HepG2 (cell line): ENCODE measurements around the gene RABIF. TPM values are rescaled to one million over a fixed set of nuclear protein-coding genes. Genes with fewer than 3 reads are reported as not detected.

Experiments
- ATAC-seq: fragments of 200-7000 bp; cut with Tn5 transposase; 3 replicates; pipeline ENCODE4 v1.9.1; 2020; ENCODE audit warnings: mild to moderate bottlenecking, moderate library complexity
- BruUV-seq: library from RNA; stranded (reverse); fragments of 400-500 nt; replicated peaks from 2 replicates; lab custom pipeline; 2021; lab: Mats Ljungman, UMichigan
- CTCF ChIA-PET: fragments of 300-600 bp; formaldehyde crosslinking; extraction: SDS; loops from one replicate; lab custom pipeline; 2021; ENCODE audit warnings: low total read pairs, inconsistent platforms, low intra/inter-chr PET ratio; lab: Yijun Ruan, JAX
- POLR2A ChIA-PET: fragments of 350-600 bp; sonication (Branson Sonifier 250); formaldehyde crosslinking; loops from one replicate; lab custom pipeline; 2020; ENCODE audit warnings: antibody characterized with exemption, inconsistent platforms; lab: Yijun Ruan, JAX
- DNase-seq: peaks from one replicate; pipeline ENCODE4 v3.0.0-alpha.2; 2015; ENCODE audit warnings: low spot score
- FAIRE-seq: peaks from 3 replicates; lab custom pipeline; 2011; peaks lifted over from hg19 to GRCh38; lab: Jason Lieb, UNC
- H2AFZ ChIP-seq: one replicate; pipeline ENCODE4 v1.6.1; 2011; ENCODE audit warnings: low read length, inconsistent platforms
- H3K27ac ChIP-seq: fragments of 300-600 bp; 3 replicates; pipeline ENCODE4 v1.8.0; 2011; ENCODE audit warnings: mixed run types, mild to moderate bottlenecking, mixed read lengths, low read length, inconsistent platforms; ENCODE audit not compliant: insufficient read depth; ENCODE audit errors: extremely low read length
- H3K27me3 ChIP-seq, 2 experiments: fragments of 200-600 bp in 1 of 2; 2 replicates in 1 of 2; 3 replicates in 1 of 2; pipeline versions ENCODE4 v1.6.0 to v1.8.0; 2011; ENCODE audit warnings: low read length in 2 of 2, mild to moderate bottlenecking in 2 of 2, moderate library complexity in 2 of 2, inconsistent platforms in 1 of 2; ENCODE audit not compliant: insufficient read depth in 2 of 2, control insufficient read depth in 1 of 2
- H3K36me3 ChIP-seq, 2 experiments: fragments of 200-600 bp in 1 of 2; replicated peaks in 1 of 2; 2 replicates in 1 of 2; 3 replicates in 1 of 2; pipeline versions ENCODE4 v1.5.1 to v1.8.0; 2011; ENCODE audit warnings: low read length in 2 of 2, inconsistent platforms in 1 of 2; ENCODE audit not compliant: insufficient read depth in 2 of 2, control insufficient read depth in 1 of 2
- H3K4me1 ChIP-seq: 2 replicates; pipeline ENCODE4 v1.5.1; 2012; ENCODE audit warnings: low read length, inconsistent platforms; ENCODE audit not compliant: insufficient read depth
- H3K4me2 ChIP-seq: 2 replicates; pipeline ENCODE4 v1.6.0; 2011; ENCODE audit warnings: low read depth, low read length, inconsistent platforms
- H3K4me3 ChIP-seq, 3 experiments: fragments of 200-600 bp in 1 of 3; sonication (generic), shearing (Covaris generic) in 1 of 3; replicated peaks in 1 of 3; 2 replicates each; pipeline ENCODE4 v1.5.1; 2011 to 2016; ENCODE audit warnings: low read length in 3 of 3, inconsistent platforms in 2 of 3, low read depth in 2 of 3, mild to moderate bottlenecking in 2 of 3, control low read depth in 1 of 3, mixed read lengths in 1 of 3; ENCODE audit not compliant: insufficient read depth in 1 of 3
- H3K79me2 ChIP-seq: one replicate; pipeline ENCODE4 v1.6.1; 2011; ENCODE audit warnings: low read length, inconsistent platforms; ENCODE audit not compliant: insufficient read depth
- H3K9ac ChIP-seq: 2 replicates; pipeline ENCODE4 v1.6.0; 2011; ENCODE audit warnings: mild to moderate bottlenecking, low read depth, low read length, inconsistent platforms; ENCODE audit not compliant: insufficient read depth
- H3K9me3 ChIP-seq: 2 replicates; pipeline ENCODE4 v1.5.1; 2012; ENCODE audit warnings: mild to moderate bottlenecking, low read length
- H4K20me1 ChIP-seq: 2 replicates; pipeline ENCODE4 v1.6.0; 2011; ENCODE audit warnings: inconsistent platforms, mild to moderate bottlenecking, low read length, moderate library complexity; ENCODE audit not compliant: insufficient read depth
- KDM3A ChIP-seq: IDR thresholded peaks from 2 replicates; pipeline ENCODE4 v1.6.1; 2018; ENCODE audit warnings: low read depth, missing compliant biosample characterization
- NAIF1 ChIP-seq: sonication (generic); formaldehyde crosslinking; IDR thresholded peaks from 2 replicates; pipeline ENCODE4 v1.5.0; 2020; ENCODE audit warnings: mild to moderate bottlenecking, missing genetic modification reagents, borderline replicate concordance
- NRL ChIP-seq: sonication (generic); formaldehyde crosslinking; IDR thresholded peaks from 2 replicates; pipeline ENCODE4 v1.5.0; 2020; ENCODE audit warnings: missing genetic modification reagents, mild to moderate bottlenecking, moderate library complexity, borderline replicate concordance
- PTBP1 ChIP-seq: fragments of 200-400 bp; formaldehyde crosslinking; IDR thresholded peaks from 2 replicates; pipeline ENCODE4 v1.6.1; 2018; ENCODE audit warnings: low read length, low read depth; ENCODE audit not compliant: poor library complexity, severe bottlenecking
- U2AF1 ChIP-seq: fragments of 200-400 bp; formaldehyde crosslinking; optimal IDR thresholded peaks from 2 replicates; pipeline ENCODE3; 2017; ENCODE audit warnings: mild to moderate bottlenecking, low read depth, low read length
- ZBTB42 ChIP-seq: sonication (generic); formaldehyde crosslinking; IDR thresholded peaks from 2 replicates; pipeline ENCODE4 v1.5.0; 2020; ENCODE audit warnings: mild to moderate bottlenecking, missing genetic modification reagents
- ZFP36 ChIP-seq: fragments of 150-350 bp; IDR thresholded peaks from 2 replicates; pipeline ENCODE4 v1.6.1; 2018; ENCODE audit warnings: borderline replicate concordance, low read length, low read depth; ENCODE audit not compliant: partially characterized antibody
- ZNF317 ChIP-seq: sonication (generic); formaldehyde crosslinking; IDR thresholded peaks from 2 replicates; pipeline ENCODE4 v1.5.0; 2020; ENCODE audit warnings: mild to moderate bottlenecking, missing genetic modification reagents
- ZNF333 ChIP-seq: sonication (generic); formaldehyde crosslinking; IDR thresholded peaks from 2 replicates; pipeline ENCODE4 v1.4.0; 2020; ENCODE audit warnings: mild to moderate bottlenecking, missing genetic modification reagents, borderline replicate concordance
- ZNF430 ChIP-seq: sonication (generic); formaldehyde crosslinking; IDR thresholded peaks from 2 replicates; pipeline ENCODE4 v1.9.0; 2021; ENCODE audit warnings: mild to moderate bottlenecking, missing genetic modification reagents
- ZNF563 ChIP-seq: sonication (generic); formaldehyde crosslinking; IDR thresholded peaks from 2 replicates; pipeline ENCODE4 v1.8.0; 2022; ENCODE audit warnings: mild to moderate bottlenecking, moderate library complexity, missing genetic modification reagents
- ZNF570 ChIP-seq: sonication (generic); formaldehyde crosslinking; IDR thresholded peaks from 2 replicates; pipeline ENCODE4 v1.4.0; 2020; ENCODE audit warnings: mild to moderate bottlenecking, missing genetic modification reagents, borderline replicate concordance
- ZNF879 ChIP-seq: sonication (generic); formaldehyde crosslinking; IDR thresholded peaks from 2 replicates; pipeline ENCODE4 v1.8.1; 2023; ENCODE audit warnings: missing genetic modification reagents
- WGBS: methylation state at CpG from one replicate; pipeline ENCODE4 v1.1.6; 2017; ENCODE audit warnings: low lambda C conversion rate; 5-methylcytosine and 5-hydroxymethylcytosine counted together
- in situ Hi-C: cut with HindIII; loops from 2 replicates; pipeline ENCODE4 v1.10.0; 2017; ENCODE audit warnings: low pct_unique_long_range_greater_than_20kb; ENCODE audit not compliant: extremely low pct_ligation_motif_present
- intact Hi-C: fragments of 100-400 bp; cut with micrococcal nuclease; formaldehyde crosslinking; loops from one replicate; pipeline ENCODE4 v1.10.0; 2022; ENCODE audit not compliant: unreplicated experiment
- polyA plus RNA-seq, 8 experiments: library from polyadenylated mRNA; depleted of rRNA in 3 of 8; stranded (reverse) in 7 of 8; unstranded in 1 of 8; fragments of >200 nt; fragmentation: Illumina TruSeq in 4 of 8; extraction: Trizol in 4 of 8; gene quantifications; 2 replicates each; pipeline versions ENCODE4 v1.2.1 to v1.2.3, GENCODE V29; 2011 to 2016; ENCODE audit warnings: low read depth in 4 of 8, missing spikeins in 1 of 8, mixed read lengths in 1 of 8; ENCODE audit not compliant: insufficient read depth in 1 of 8
- total RNA-seq, 5 experiments: library from RNA; depleted of rRNA; stranded (reverse); fragments of >200 nt; fragmentation: Illumina TruSeq; extraction: Trizol; gene quantifications; 2 replicates each; pipeline ENCODE4 v1.2.3, GENCODE V29; 2016; ENCODE audit warnings: low read depth in 1 of 5
- TF ChIP-seq, protein P1 (sequence below): sonication (generic); formaldehyde crosslinking; IDR thresholded peaks from 2 replicates; pipeline ENCODE4 v1.9.0; 2021; ENCODE audit warnings: missing genetic modification reagents, borderline replicate concordance
- TF ChIP-seq, protein P2 (sequence below): sonication (generic); formaldehyde crosslinking; IDR thresholded peaks from 2 replicates; pipeline ENCODE4 v1.5.0; 2020; ENCODE audit warnings: missing genetic modification reagents, mild to moderate bottlenecking, borderline replicate concordance

RABIF gene
- total and polyA plus RNA-seq, 2 of the 13 experiments (the other 11 are each of a cell fraction or from before 2014, with no cell fraction given) = 7.6 to 8.3 TPM

DNA sequence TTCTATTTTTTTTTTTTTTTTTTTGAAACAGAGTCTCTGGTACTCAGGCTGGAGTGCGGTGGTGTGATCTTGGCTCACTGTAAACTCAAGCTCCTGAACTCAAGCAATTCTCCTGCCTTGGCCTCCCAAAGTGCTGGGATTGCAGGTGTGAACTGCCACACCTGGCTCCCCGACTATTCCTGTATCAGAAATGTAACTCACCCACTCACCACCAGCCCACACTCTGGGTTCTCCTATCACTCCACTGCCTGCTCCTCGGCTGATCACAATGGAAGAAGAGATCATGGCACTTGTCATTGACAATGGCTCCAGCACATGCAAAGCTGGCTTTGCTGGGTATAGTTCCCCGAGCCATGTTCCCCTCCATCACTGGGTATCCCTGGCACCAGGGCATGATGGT is 15.9 kb downstream of the RABIF start:
- H3K9me3 ChIP-seq = no peaks in the 10 kb centered on the region
- no peaks in the 10 kb centered on the region for H3K4me1 ChIP-seq
- ATAC-seq (no peak), FAIRE-seq (no peak), DNase-seq (no peak)
- no peaks in the 10 kb centered on the region for H3K79me2 ChIP-seq
- 91% methylated on average over 3 of the region's 4 CpGs for WGBS
- no peak overlapping the region for H3K4me3 ChIP-seq
- in situ Hi-C loops (no loop called here), intact Hi-C loops (no loop called here)
- no peaks in the 10 kb centered on the region for H4K20me1 ChIP-seq
- H3K4me2 ChIP-seq = no peak overlapping the region
- peaks cover 0 to 3% of the 10 kb centered on the region in 2 experiments; a peak in 2 of 5 replicates for H3K36me3 ChIP-seq
- H2AFZ ChIP-seq = no peak overlapping the region
- H3K9ac ChIP-seq = no peak overlapping the region
- ChIA-PET CTCF (no interaction called here), POLR2A (no interaction called here)
- BruUV-seq = no TSS peak
- H3K27me3 ChIP-seq = no peaks in the 10 kb centered on the region
- TF ChIP-seq NAIF1 (CRISPR knock-in tag) (no peak), KDM3A (no peak), ZFP36 (no peak), ZNF879 (CRISPR knock-in tag) (no peak), ZNF570 (CRISPR knock-in tag) (no peak), ZNF430 (no peak), ZNF333 (CRISPR knock-in tag) (no peak), ZNF563 (no peak), NRL (CRISPR knock-in tag) (no peak), PTBP1 (no peak), U2AF1 (no peak), ZNF317 (no peak), ZBTB42 (no peak)
- TF ChIP-seq, protein P1, sequence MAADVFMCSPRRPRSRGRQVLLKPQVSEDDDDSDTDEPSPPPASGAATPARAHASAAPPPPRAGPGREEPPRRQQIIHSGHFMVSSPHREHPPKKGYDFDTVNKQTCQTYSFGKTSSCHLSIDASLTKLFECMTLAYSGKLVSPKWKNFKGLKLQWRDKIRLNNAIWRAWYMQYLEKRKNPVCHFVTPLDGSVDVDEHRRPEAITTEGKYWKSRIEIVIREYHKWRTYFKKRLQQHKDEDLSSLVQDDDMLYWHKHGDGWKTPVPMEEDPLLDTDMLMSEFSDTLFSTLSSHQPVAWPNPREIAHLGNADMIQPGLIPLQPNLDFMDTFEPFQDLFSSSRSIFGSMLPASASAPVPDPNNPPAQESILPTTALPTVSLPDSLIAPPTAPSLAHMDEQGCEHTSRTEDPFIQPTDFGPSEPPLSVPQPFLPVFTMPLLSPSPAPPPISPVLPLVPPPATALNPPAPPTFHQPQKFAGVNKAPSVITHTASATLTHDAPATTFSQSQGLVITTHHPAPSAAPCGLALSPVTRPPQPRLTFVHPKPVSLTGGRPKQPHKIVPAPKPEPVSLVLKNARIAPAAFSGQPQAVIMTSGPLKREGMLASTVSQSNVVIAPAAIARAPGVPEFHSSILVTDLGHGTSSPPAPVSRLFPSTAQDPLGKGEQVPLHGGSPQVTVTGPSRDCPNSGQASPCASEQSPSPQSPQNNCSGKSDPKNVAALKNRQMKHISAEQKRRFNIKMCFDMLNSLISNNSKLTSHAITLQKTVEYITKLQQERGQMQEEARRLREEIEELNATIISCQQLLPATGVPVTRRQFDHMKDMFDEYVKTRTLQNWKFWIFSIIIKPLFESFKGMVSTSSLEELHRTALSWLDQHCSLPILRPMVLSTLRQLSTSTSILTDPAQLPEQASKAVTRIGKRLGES (CRISPR knock-in tag) = no peak
- TF ChIP-seq, protein P2, sequence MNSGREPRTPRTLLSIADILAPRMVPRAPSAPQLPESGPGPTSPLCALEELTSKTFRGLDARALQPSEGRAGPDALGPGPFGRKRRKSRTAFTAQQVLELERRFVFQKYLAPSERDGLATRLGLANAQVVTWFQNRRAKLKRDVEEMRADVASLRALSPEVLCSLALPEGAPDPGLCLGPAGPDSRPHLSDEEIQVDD (CRISPR knock-in tag) = no peak
- no peak overlapping the region for H3K27ac ChIP-seq
